Naive thymus-derived CD4-positive, alpha-beta T cell (primary cell): ENCODE results near the gene SLC37A1. TPM values are rescaled to one million over a fixed set of nuclear protein-coding genes. Genes with fewer than 3 reads are reported as not detected.

Source experiments
- ATAC-seq: fragments of 150-1000 bp; cut with Tn5 transposase; 2 replicates; pipeline ENCODE4 v1.10.0; 2021; ENCODE audit warnings: mild to moderate bottlenecking, moderate library complexity
- CTCF ChIA-PET: fragments of 350-600 bp; sonication (Branson Sonifier 250); formaldehyde crosslinking; loops from one replicate; lab custom pipeline; 2021; ENCODE audit warnings: antibody characterized with exemption; lab: Charles Lee
- POLR2A ChIA-PET: fragments of 350-600 bp; sonication (Branson Sonifier 250); formaldehyde crosslinking; loops from one replicate; lab custom pipeline; 2021; ENCODE audit warnings: antibody characterized with exemption, inconsistent platforms; lab: Charles Lee
- DNase-seq, 9 donors: peaks; one replicate each; pipeline versions ENCODE4 v3.0.0 to v3.0.0-alpha.2; 2020 to 2022; ENCODE audit warnings: mixed read lengths in 1 of 9
- H3K27ac ChIP-seq: one replicate; pipeline ENCODE4 v1.7.0; 2013; ENCODE audit warnings: mild to moderate bottlenecking, low read depth, low read length, moderate library complexity
- H3K27me3 ChIP-seq, 2 donors: one replicate each; pipeline ENCODE4 v1.7.0; 2013; ENCODE audit warnings: low read length in 2 of 2, mild to moderate bottlenecking in 2 of 2, moderate library complexity in 2 of 2; ENCODE audit not compliant: control insufficient read depth in 2 of 2, insufficient read depth in 2 of 2
- H3K36me3 ChIP-seq, 3 experiments: 1 replicate in 2 of 3; 2 replicates in 1 of 3; pipeline ENCODE4 v1.7.0; 2013; ENCODE audit warnings: low read length in 3 of 3, mild to moderate bottlenecking in 3 of 3, moderate library complexity in 1 of 3; ENCODE audit not compliant: insufficient read depth in 3 of 3, control insufficient read depth in 2 of 3
- H3K4me1 ChIP-seq, 2 donors: one replicate each; pipeline ENCODE4 v1.7.0; 2013; ENCODE audit warnings: low read length in 2 of 2, mild to moderate bottlenecking in 2 of 2, moderate library complexity in 1 of 2; ENCODE audit not compliant: control insufficient read depth in 2 of 2, insufficient read depth in 2 of 2
- H3K4me3 ChIP-seq: 2 replicates; pipeline ENCODE4 v1.7.0; 2013; ENCODE audit warnings: mild to moderate bottlenecking, low read length
- H3K9me3 ChIP-seq, 3 experiments: 1 replicate in 2 of 3; 2 replicates in 1 of 3; pipeline ENCODE4 v1.7.0; 2013; ENCODE audit warnings: low read length in 3 of 3; ENCODE audit not compliant: control insufficient read depth in 2 of 3
- H3K27ac Mint-ChIP-seq, 9 donors: one replicate each; pipeline ENCODE4 v1.8.0; 2020 to 2022; ENCODE audit warnings: mixed read lengths in 9 of 9, mild to moderate bottlenecking in 8 of 9, moderate library complexity in 5 of 9, inconsistent platforms in 2 of 9
- H3K27me3 Mint-ChIP-seq, 5 donors: one replicate each; pipeline ENCODE4 v1.8.0; 2021 to 2022; ENCODE audit warnings: mixed read lengths in 5 of 5, mild to moderate bottlenecking in 1 of 5
- H3K36me3 Mint-ChIP-seq, 5 donors: one replicate each; pipeline ENCODE4 v1.8.0; 2020 to 2022; ENCODE audit warnings: mixed read lengths in 5 of 5, mild to moderate bottlenecking in 3 of 5, inconsistent platforms in 1 of 5
- H3K4me1 Mint-ChIP-seq, 7 donors: one replicate each; pipeline ENCODE4 v1.8.0; 2020 to 2022; ENCODE audit warnings: mixed read lengths in 7 of 7, mild to moderate bottlenecking in 3 of 7, inconsistent platforms in 1 of 7
- H3K4me3 Mint-ChIP-seq, 10 donors: one replicate each; pipeline ENCODE4 v1.8.0; 2020 to 2022; ENCODE audit warnings: mild to moderate bottlenecking in 10 of 10, mixed read lengths in 10 of 10, moderate library complexity in 6 of 10, inconsistent platforms in 2 of 10
- H3K9me3 Mint-ChIP-seq, 11 donors: one replicate each; pipeline ENCODE4 v1.8.0; 2020 to 2022; ENCODE audit warnings: mixed read lengths in 11 of 11, mild to moderate bottlenecking in 4 of 11, inconsistent platforms in 1 of 11, moderate library complexity in 1 of 11
- intact Hi-C, 2 donors: fragments of 100-400 bp; cut with micrococcal nuclease; formaldehyde crosslinking; loops; one replicate each; pipeline ENCODE4 v1.15.1; 2023
- polyA plus RNA-seq, 2 donors: library from polyadenylated mRNA; unstranded; fragments of 300-500 nt; fragmentation: Illumina TruSeq; gene quantifications; one replicate each; pipeline ENCODE4 v1.2.3, GENCODE V29; 2021
- total RNA-seq, 6 experiments: library from RNA in 5 of 6; stranded (reverse) in 5 of 6; gene quantifications; 1 replicate in 5 of 6; 2 replicates in 1 of 6; pipeline ENCODE4 v1.2.3 and lab custom pipeline; 2021 to 2026

Gene SLC37A1
- total and polyA plus RNA-seq, 7 experiments from 2014 or later = 4.4 to 23.2 (median 15.8) TPM

DNA sequence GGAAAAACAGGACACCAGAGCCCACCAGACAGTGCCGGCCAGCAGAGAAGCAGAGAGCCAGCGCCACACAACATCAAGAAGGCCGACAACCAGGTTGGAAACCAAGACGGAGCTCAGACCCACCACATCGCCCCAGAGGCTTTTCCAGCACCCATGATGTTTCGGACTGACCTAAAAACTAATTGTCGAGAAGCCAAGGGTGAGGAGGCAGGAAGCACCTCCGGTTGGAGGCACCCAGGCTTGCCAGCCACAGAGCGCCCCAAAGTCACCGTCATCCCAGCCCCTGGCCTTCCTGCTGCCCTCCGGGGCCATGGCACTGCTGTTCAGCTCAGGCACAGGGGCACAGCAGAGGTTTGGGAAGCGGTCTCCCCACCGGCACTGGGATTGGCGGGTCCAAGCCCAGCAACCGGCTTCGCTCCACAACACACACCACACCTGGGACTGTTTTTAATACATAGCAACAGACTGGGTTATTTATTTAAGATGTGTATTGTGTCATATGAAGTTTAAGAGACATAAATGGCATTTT is 67.2 kb downstream of the SLC37A1 start:
- POLR2A ChIA-PET = no interaction called here
- ATAC-seq (no peak), DNase-seq (no peak)
- H3K27me3 Mint-ChIP-seq = no peaks in the 10 kb centered on the region
- no peak overlapping the region for H3K27ac Mint-ChIP-seq
- Histone ChIP-seq H3K36me3 (no peaks in the 10 kb centered on the region), H3K4me3 (no peak overlapping the region), H3K9me3 (no peaks in the 10 kb centered on the region), H3K4me1 (no peaks in the 10 kb centered on the region), H3K27me3 (no peaks in the 10 kb centered on the region), H3K27ac (no peak overlapping the region)
- H3K9me3 Mint-ChIP-seq = peaks cover 0 to 12% (median 7%) of the 10 kb centered on the region in 11 donors
- peaks cover 15 to 26% (median 24%) of the 10 kb centered on the region in 5 donors for H3K36me3 Mint-ChIP-seq
- CTCF ChIA-PET = no interaction called here
- no peak overlapping the region for H3K4me3 Mint-ChIP-seq
- intact Hi-C loops = no loop called here
- peaks cover 0 to 5% (median 2%) of the 10 kb centered on the region in 7 donors for H3K4me1 Mint-ChIP-seq

DNA sequence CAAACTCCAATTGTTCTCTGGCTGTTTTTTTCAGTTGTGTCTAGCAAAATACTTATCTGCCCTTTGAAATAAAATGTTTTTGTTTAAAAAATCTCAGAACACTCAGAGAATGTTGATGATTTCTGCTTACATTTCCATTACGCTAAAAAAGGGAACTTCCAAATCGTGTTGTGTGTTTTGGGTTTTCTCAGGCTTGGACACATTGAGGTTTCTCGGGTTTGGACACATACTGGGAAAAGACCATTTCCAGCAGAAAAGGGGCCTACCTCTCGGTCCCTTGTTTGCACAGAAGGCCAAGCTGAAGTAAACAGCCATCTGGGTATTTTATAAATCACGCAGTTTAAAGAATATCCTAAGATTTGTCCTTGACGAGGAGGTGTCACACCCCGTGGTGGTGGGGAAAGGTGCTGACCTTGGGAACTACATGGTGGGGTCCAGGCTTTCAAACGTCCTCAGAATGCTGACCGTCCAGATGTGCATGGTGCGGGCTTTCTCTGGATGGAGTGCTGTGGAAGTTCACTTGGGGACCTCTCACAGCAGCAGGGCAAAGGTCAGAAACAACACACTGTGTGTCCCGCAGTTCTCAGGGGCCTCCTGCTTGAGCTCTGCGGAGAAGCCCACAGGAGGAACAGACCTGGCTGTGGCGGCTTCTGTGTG is 67.8 kb downstream of the SLC37A1 start:
- Histone ChIP-seq H3K9me3 (no peaks in the 10 kb centered on the region), H3K27ac (no peak overlapping the region), H3K4me1 (no peaks in the 10 kb centered on the region), H3K27me3 (no peaks in the 10 kb centered on the region), H3K36me3 (no peaks in the 10 kb centered on the region), H3K4me3 (no peak overlapping the region)
- intact Hi-C loops = no loop called here
- ChIA-PET POLR2A (no interaction called here), CTCF (no interaction called here)
- Mint-ChIP-seq H3K9me3 (peaks cover 0 to 6% (median 4%) of the 10 kb centered on the region in 11 donors), H3K27ac (peak overlapping the region in 1 of 9 donors; percentile 67), H3K36me3 (peaks cover 13 to 20% (median 18%) of the 10 kb centered on the region in 5 donors), H3K27me3 (no peaks in the 10 kb centered on the region), H3K4me1 (peaks cover 0 to 5% (median 2%) of the 10 kb centered on the region in 7 donors), H3K4me3 (no peak overlapping the region)
- ATAC-seq (no peak), DNase-seq (no peak)

GRCh38 chr21:42581993-42582786 is 68.5 kb downstream of the SLC37A1 start:
- H3K4me1 ChIP-seq = no peaks in the 10 kb centered on the region
- no peaks in the 10 kb centered on the region for H3K36me3 ChIP-seq
- H3K4me3 ChIP-seq = no peak overlapping the region
- ChIA-PET CTCF (interaction anchor here (0.6 kb wide), 1 partner anchor 23 kb away, joined by 3 read pairs; no protein-coding TSS in a partner anchor), POLR2A (interaction anchor here (0.5 kb wide), 1 partner anchor 95 kb away, joined by 4 read pairs; no protein-coding TSS in a partner anchor)
- no peaks in the 10 kb centered on the region for H3K27me3 Mint-ChIP-seq
- DNase-seq (no peak), ATAC-seq (no peak)
- peaks cover 0 to 5% (median 2%) of the 10 kb centered on the region in 7 donors for H3K4me1 Mint-ChIP-seq
- no peaks in the 10 kb centered on the region for H3K9me3 ChIP-seq
- no peak overlapping the region for H3K4me3 Mint-ChIP-seq
- peaks cover 8 to 13% (median 12%) of the 10 kb centered on the region in 5 donors for H3K36me3 Mint-ChIP-seq
- intact Hi-C loops = no loop called here
- peak overlapping the region in 1 of 9 donors; percentile 19 for H3K27ac Mint-ChIP-seq
- peaks cover 0 to 2% (median 0%) of the 10 kb centered on the region in 11 donors for H3K9me3 Mint-ChIP-seq
- H3K27me3 ChIP-seq = no peaks in the 10 kb centered on the region
- no peak overlapping the region for H3K27ac ChIP-seq

- Mint-ChIP-seq H3K27ac (peak overlapping the region in 3 of 9 donors; percentile 5 to 75 (median 19)), H3K4me1 (peaks cover 0 to 4% (median 0%) of the 10 kb centered on the region in 7 donors), H3K4me3 (no peak overlapping the region), H3K9me3 (no peaks in the 10 kb centered on the region), H3K36me3 (peaks cover under 1 to 6% (median 5%) of the 10 kb centered on the region in 5 donors), H3K27me3 (no peaks in the 10 kb centered on the region)
- H3K4me1 ChIP-seq = no peaks in the 10 kb centered on the region
- H3K27me3 ChIP-seq = no peaks in the 10 kb centered on the region
- intact Hi-C loops = no loop called here
- ChIA-PET POLR2A (interaction anchor here (0.5 kb wide), 1 partner anchor 94 kb away, joined by 4 read pairs; no protein-coding TSS in a partner anchor), CTCF (interaction anchor here (0.6 kb wide), 1 partner anchor 10 kb away, joined by 3 read pairs; no protein-coding TSS in a partner anchor)
- H3K36me3 ChIP-seq = no peaks in the 10 kb centered on the region
- DNase-seq (no peak), ATAC-seq (no peak)
- no peak overlapping the region for H3K27ac ChIP-seq
- no peaks in the 10 kb centered on the region for H3K9me3 ChIP-seq
- H3K4me3 ChIP-seq = no peak overlapping the region
Observed at GRCh38 chr21:42582787-42583476, 69.3 kb downstream of the SLC37A1 start.

GRCh38 chr21:42583477-42584295 is 70.0 kb downstream of the SLC37A1 start:
- H3K27me3 ChIP-seq = no peaks in the 10 kb centered on the region
- Mint-ChIP-seq H3K27me3 (no peaks in the 10 kb centered on the region), H3K36me3 (no peaks in the 10 kb centered on the region), H3K4me1 (peaks cover 0 to 4% (median 0%) of the 10 kb centered on the region in 7 donors), H3K4me3 (no peak overlapping the region), H3K9me3 (no peaks in the 10 kb centered on the region), H3K27ac (peak overlapping the region in 1 of 9 donors; percentile 19)
- no peaks in the 10 kb centered on the region for H3K9me3 ChIP-seq
- no peaks in the 10 kb centered on the region for H3K4me1 ChIP-seq
- H3K4me3 ChIP-seq = no peak overlapping the region
- ChIA-PET POLR2A (no interaction called here), CTCF (interaction anchor here (0.6 kb wide), 1 partner anchor 9 kb away, joined by 3 read pairs; no protein-coding TSS in a partner anchor)
- H3K27ac ChIP-seq = no peak overlapping the region
- H3K36me3 ChIP-seq = no peaks in the 10 kb centered on the region
- no peak for ATAC-seq
- intact Hi-C loops = no loop called here
- DNase-seq = no peak

GRCh38 chr21:42584296-42584641 is 70.6 kb downstream of the SLC37A1 start:
- H3K4me1 Mint-ChIP-seq = peaks cover 0 to 4% (median 0%) of the 10 kb centered on the region in 7 donors
- Histone ChIP-seq H3K36me3 (no peaks in the 10 kb centered on the region), H3K4me1 (no peaks in the 10 kb centered on the region), H3K4me3 (no peak overlapping the region), H3K9me3 (no peaks in the 10 kb centered on the region), H3K27ac (no peak overlapping the region), H3K27me3 (no peaks in the 10 kb centered on the region)
- DNase-seq (no peak), ATAC-seq (no peak)
- no peaks in the 10 kb centered on the region for H3K27me3 Mint-ChIP-seq
- ChIA-PET POLR2A (no interaction called here), CTCF (no interaction called here)
- no peaks in the 10 kb centered on the region for H3K36me3 Mint-ChIP-seq
- intact Hi-C loops = no loop called here
- no peak overlapping the region for H3K4me3 Mint-ChIP-seq
- H3K27ac Mint-ChIP-seq = no peak overlapping the region
- no peaks in the 10 kb centered on the region for H3K9me3 Mint-ChIP-seq
